ENCODE results near the gene CNNM4. TPM values are rescaled to one million over a fixed set of nuclear protein-coding genes. Genes with fewer than 3 reads are reported as not detected.

The CNNM4 gene
- total RNA-seq, 1 experiment from 2014 or later: 14.0 TPM

GRCh38 chr2:96857667-96858372 is 97.1 kb downstream of the CNNM4 start, which contains the start of gene ANKRD39 (continued):
- no peak for TF ChIP-seq CDX4 (CRISPR knock-in tag; IDR thresholded peaks at IDR 0.05; ENCODE audit: borderline replicate concordance)
- no peak for TF ChIP-seq NR3C1 (CRISPR knock-in tag; conservative IDR thresholded peaks at IDR 0.05; ENCODE audit: low read depth)
- TF ChIP-seq ATF3 (CRISPR knock-in tag; conservative IDR thresholded peaks at IDR 0.05): no peak
- TF ChIP-seq ZNF219 (CRISPR knock-in tag; IDR thresholded peaks at IDR 0.05; ENCODE audit: borderline replicate concordance): no peak
- peak; percentile 84 for TF ChIP-seq MAX (CRISPR knock-in tag; IDR thresholded peaks at IDR 0.05)
- no peak for TF ChIP-seq SOX15 (CRISPR knock-in tag; IDR thresholded peaks at IDR 0.05)
- no peak for TF ChIP-seq TCF7 (CRISPR knock-in tag; IDR thresholded peaks at IDR 0.05; ENCODE audit: low read depth)
- TF ChIP-seq IRF1 (CRISPR knock-in tag; IDR thresholded peaks at IDR 0.05): no peak; the same call in 1 of the 2 replicates
- TF ChIP-seq ATF2 (CRISPR knock-in tag; IDR thresholded peaks at IDR 0.05; ENCODE audit: borderline replicate concordance, low read depth): no peak
- no peak for TF ChIP-seq TEAD4 (CRISPR knock-in tag; IDR thresholded peaks at IDR 0.05)
- no peak for TF ChIP-seq SMAD4 (CRISPR knock-in tag; IDR thresholded peaks at IDR 0.05)
- no peak for TF ChIP-seq NFATC4 (CRISPR knock-in tag; IDR thresholded peaks at IDR 0.05)
- no peak for TF ChIP-seq RORB (CRISPR knock-in tag; IDR thresholded peaks at IDR 0.05)
- peak; percentile 99 for TF ChIP-seq NFYB (CRISPR knock-in tag; conservative IDR thresholded peaks at IDR 0.05; ENCODE audit: low read depth)
- TF ChIP-seq CTCF (IDR thresholded peaks at IDR 0.05): no peak
- TF ChIP-seq FOXP1 (CRISPR knock-in tag; IDR thresholded peaks at IDR 0.05; ENCODE audit: borderline replicate concordance): peak; percentile 92; the same call in 1 of the 2 replicates
- peak; percentile 100 for TF ChIP-seq PRDM15 (CRISPR knock-in tag; IDR thresholded peaks at IDR 0.05)
- no peak for TF ChIP-seq ZNF396 (CRISPR knock-in tag; IDR thresholded peaks at IDR 0.05; ENCODE audit: borderline replicate concordance)
- no peak for TF ChIP-seq ELF4 (CRISPR knock-in tag; IDR thresholded peaks at IDR 0.05; ENCODE audit: low read depth)
- TF ChIP-seq ZNF423 (CRISPR knock-in tag; IDR thresholded peaks at IDR 0.05): no peak
- no peak for TF ChIP-seq ZNF281 (CRISPR knock-in tag; IDR thresholded peaks at IDR 0.05)
- no peak for TF ChIP-seq ZBTB21 (CRISPR knock-in tag; IDR thresholded peaks at IDR 0.05; ENCODE audit: borderline replicate concordance)
- TF ChIP-seq RELA (CRISPR knock-in tag; IDR thresholded peaks at IDR 0.05; ENCODE audit: borderline replicate concordance): peak; percentile 82; the same call in 1 of the 2 replicates
- no peak for TF ChIP-seq GTF2I (CRISPR knock-in tag; conservative IDR thresholded peaks at IDR 0.05)
- TF ChIP-seq USF1 (CRISPR knock-in tag; IDR thresholded peaks at IDR 0.05): peak; percentile 25; the same call in 1 of the 2 replicates

Data from WTC11 (cell line).